HG02981 (cell line): ENCODE data around the gene COG4.

Experiments
- ATAC-seq: cut with Tn5 transposase; IDR thresholded peaks from one replicate; pipeline ENCODE4 v1.9.1; 2021; ENCODE audit warnings: mild to moderate bottlenecking, moderate library complexity; ENCODE audit not compliant: unreplicated experiment

COG4 gene

DNA sequence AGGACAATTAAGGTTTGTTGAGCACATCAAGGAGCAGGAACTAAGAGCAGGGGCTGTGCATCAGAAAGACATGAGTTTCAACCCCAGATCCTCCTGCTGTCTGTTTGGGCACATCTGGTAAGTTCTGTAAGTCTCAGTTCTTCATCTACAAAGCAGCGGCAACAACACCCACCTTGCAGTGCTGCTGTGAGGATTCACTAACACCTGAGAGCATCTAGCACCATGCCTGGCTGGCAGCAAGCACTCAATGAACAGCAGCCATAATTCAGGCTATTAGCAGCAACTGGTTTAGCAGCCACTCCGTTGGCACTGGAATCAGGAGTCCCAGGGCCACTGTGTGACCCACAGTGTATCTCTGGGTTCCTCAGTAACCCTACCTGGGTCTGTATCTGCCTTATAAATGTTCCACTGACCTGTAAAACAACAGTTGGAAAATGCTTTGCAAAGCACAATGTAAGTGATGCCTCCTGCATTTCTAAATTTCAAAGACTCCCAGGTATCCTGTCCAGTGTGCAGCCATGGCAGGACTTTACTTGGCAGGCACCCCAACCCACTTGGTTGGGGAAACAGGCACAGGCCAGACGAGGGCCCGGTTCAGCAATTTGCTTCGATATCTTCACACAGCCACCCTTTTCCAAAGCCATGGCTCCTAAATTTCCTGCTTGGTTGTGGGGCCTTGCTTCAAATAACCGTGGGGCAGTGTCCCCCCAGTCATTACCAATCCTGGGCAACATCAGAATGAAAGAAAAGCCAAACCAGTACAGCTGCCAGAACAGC is 88.7 kb downstream of the COG4 start:
- ATAC-seq: no peak

DNA sequence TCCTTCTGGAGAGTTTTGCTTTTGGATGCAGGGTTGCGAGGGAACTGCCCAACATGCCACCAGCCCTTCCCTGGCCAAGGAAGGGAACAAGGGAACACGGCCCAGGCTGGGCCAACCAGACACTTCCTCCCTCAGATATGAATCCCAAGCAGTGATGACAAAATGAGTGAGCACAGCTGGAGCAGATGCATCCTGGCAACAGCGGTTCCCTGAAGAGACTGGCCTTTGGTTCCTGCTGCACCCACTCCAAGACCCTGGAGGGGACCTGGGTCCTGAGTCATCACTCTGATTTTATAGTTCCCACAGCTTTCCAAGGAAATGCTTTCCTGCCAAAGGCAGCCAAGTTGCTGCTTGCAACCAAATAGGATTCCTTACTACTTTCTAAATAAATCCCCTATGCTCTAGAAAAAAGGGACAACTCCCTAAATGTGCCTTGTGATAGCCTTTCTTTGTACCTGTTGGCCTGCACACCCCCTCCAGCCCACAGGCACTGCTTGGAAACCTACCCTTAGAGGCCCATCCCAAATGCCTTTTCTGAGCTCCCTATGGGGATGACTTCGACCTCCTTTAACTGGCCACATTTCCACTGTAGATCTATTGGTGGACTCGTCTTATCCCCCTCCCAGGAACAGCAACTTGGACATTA is 89.8 kb downstream of the COG4 start:
- no peak for ATAC-seq

DNA sequence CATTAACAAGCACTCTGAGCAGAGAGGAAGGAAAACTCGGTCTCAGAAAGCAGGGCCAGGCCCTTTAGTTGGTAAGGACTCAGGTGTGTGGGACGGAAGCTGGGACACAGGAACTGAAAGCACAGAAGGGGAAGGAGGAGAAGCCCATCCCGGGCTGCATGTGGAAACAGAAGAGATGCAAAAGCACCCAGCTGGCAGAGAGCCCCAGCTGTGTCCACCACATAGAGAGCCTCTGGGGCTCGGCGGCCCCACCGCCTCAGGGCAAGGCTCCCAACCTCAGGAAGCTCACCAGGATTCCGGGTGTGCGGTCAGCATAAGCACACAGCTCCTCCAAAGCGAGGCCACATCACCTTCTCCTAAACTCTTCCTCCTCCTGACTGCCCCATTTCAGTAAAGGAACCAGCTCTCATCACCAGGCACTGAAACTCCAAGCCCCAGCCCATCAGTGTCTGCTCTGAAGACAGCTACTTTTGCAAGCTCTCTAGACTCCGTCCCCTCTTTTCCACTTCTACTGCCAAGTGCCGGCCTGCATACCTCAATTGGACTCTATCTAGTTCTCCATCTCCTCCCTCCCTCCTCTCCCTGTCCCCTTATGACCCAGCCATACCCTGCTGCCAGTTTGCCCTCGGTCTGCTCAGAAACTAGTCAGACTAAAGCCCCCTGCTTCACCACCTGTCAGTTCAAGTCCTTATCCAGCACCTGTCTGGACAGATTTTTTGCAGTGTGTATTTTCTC is 90.5 kb downstream of the COG4 start:
- ATAC-seq: no peak

DNA sequence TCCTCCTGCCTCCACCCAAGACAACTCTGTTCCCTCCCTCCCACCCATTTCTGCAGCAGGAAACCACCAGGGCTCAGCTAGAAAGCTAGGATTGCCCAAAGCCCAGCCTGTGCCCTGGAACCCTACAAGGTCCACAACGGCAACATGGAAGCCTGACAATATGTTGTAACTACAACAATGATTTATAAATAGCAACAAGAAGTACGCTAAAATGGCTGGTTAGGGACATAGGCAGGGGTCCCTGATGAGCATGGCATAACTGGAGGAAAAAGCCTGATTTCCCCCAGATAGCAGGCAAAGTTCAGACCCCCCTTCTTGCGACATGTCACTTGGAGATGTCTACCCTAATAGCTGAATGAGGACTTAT is 91.0 kb downstream of the COG4 start:
- no peak for ATAC-seq

DNA sequence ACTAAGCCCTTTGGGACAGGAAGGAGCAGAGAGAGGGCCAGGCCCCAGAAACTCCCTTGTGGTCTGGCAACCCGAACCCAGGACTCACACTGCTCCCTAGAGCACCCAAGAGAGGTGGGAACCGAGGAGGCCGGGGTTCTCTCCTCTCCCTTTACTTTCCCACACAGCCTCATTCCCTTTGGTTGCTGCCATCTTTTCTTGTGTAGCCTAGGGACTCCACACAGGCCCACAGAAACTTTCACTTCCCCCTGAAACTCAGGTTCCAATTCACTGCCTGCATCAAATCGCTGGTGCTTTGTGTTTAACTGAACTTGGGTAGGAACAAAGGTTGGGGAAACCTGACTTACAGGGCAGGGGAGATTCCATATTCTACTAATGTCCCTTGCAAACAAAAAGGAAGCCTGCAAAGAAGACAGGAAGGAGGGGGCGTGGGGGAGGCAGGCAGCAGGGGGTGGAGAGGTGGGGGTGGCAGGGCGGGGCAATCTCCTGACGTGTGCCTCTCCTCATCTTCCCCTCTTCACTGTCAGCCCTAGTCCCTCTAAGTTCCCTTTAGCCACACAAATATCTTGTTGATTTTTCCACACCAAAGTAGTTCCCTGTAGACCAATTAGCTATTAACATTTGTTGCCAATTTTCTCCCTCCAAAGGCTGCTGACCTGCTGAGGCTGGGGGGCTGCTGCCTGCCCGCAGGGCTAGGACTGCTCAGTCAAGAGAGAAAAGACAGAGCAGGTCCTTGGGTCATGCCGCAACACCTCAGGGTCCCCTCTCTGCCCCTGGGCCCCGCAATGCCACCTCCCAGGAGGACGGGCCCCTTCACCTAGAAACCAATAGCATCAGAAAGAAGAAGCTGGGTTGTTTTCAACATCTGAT is 92.5 kb downstream of the COG4 start:
- ATAC-seq: peak; percentile 43
